Measurements from ENCODE around the gene GGT5. TPM values are rescaled to one million over a fixed set of nuclear protein-coding genes. Genes with fewer than 3 reads are reported as not detected.

The GGT5 gene
- 1.8 to 2.6 TPM (median 2.4 TPM) in 5 replicates for total RNA-seq (2022; extraction: Qiagen RNA extraction; ENCODE audit: low read depth)

GRCh38 chr22:24245030-24245431 is at the start of gene GGT5:
TSS of gene GGT5 (minus strand) at chr22:24245082. CDS start at chr22:24244725, 357 bp downstream.

GRCh38 chr22:24270556-24271385 is 25.9 kb upstream of the GGT5 start, which contains the start of gene SPECC1L:
TSS of gene SPECC1L (plus strand) at chr22:24270831. CDS start at chr22:24302232, 31,401 bp downstream.

GRCh38 chr22:24181088-24181995 is 63.5 kb downstream of the GGT5 start, which contains the start of gene SUSD2:
TSS of gene SUSD2 (plus strand) at chr22:24181487. CDS start at chr22:24181520, 33 bp downstream.

Other genes with a start within 250 kb of the GGT5 start
- not detected in 5 replicates for gene GSTT4, start 239.6 kb downstream of the GGT5 start, total RNA-seq (2022; extraction: Qiagen RNA extraction; ENCODE audit: low read depth)
- gene CABIN1, start 233.8 kb downstream of the GGT5 start, total RNA-seq (2022; extraction: Qiagen RNA extraction; ENCODE audit: low read depth), result 13.9 to 24.4 TPM (median 21.6 TPM) in 5 replicates
- 49.5 to 67.2 TPM (median 59.6 TPM) in 5 replicates for gene SUSD2, start 63.6 kb downstream of the GGT5 start, total RNA-seq (2022; extraction: Qiagen RNA extraction; ENCODE audit: low read depth)
- 10.2 to 14.0 TPM (median 13.3 TPM) in 5 replicates for gene SPECC1L, start 25.7 kb upstream of the GGT5 start, total RNA-seq (2022; extraction: Qiagen RNA extraction; ENCODE audit: low read depth)
- gene ADORA2A, start 182.5 kb upstream of the GGT5 start, total RNA-seq (2022; extraction: Qiagen RNA extraction; ENCODE audit: low read depth), result 0.71 to 1.5 TPM (median 0.94 TPM) in 5 replicates